Glutamatergic neuron (in vitro differentiated cells): ENCODE data around the gene SH3PXD2A. TPM values are rescaled to one million over a fixed set of nuclear protein-coding genes. Genes with fewer than 3 reads are reported as not detected.

Experiments used
- DNase-seq: peaks from one replicate; pipeline ENCODE4 v3.0.0; 2022
- H3K27ac Mint-ChIP-seq: one replicate; pipeline ENCODE4 v1.8.0; 2020; ENCODE audit warnings: mild to moderate bottlenecking, mixed read lengths, inconsistent platforms; ENCODE audit not compliant: unreplicated experiment
- H3K27me3 Mint-ChIP-seq: one replicate; pipeline ENCODE4 v1.8.0; 2020; ENCODE audit warnings: mild to moderate bottlenecking, moderate library complexity, mixed read lengths, inconsistent platforms; ENCODE audit not compliant: unreplicated experiment
- H3K36me3 Mint-ChIP-seq: one replicate; pipeline ENCODE4 v1.8.0; 2020; ENCODE audit warnings: mild to moderate bottlenecking, mixed read lengths, inconsistent platforms; ENCODE audit not compliant: unreplicated experiment
- H3K4me1 Mint-ChIP-seq: one replicate; pipeline ENCODE4 v1.8.0; 2020; ENCODE audit warnings: mild to moderate bottlenecking, low read depth, mixed read lengths, inconsistent platforms; ENCODE audit not compliant: unreplicated experiment
- H3K4me3 Mint-ChIP-seq: one replicate; pipeline ENCODE4 v1.8.0; 2020; ENCODE audit warnings: mild to moderate bottlenecking, mixed read lengths, inconsistent platforms; ENCODE audit not compliant: unreplicated experiment
- H3K9me3 Mint-ChIP-seq: one replicate; pipeline ENCODE4 v1.8.0; 2020; ENCODE audit warnings: mild to moderate bottlenecking, moderate library complexity, mixed read lengths, inconsistent platforms; ENCODE audit not compliant: unreplicated experiment
- total RNA-seq: library from RNA; stranded (reverse); fragmentation: NEBNext Ultra II Directional; extraction: Animal tissue kit (Norgen Biotek cat#: 25700); gene quantifications from one replicate; pipeline ENCODE4 v1.2.1, GENCODE V29; 2021; ENCODE audit not compliant: unreplicated experiment
- TF ChIP-seq, protein P1 (sequence below): fragments of 200-600 bp; sonication (generic); IDR thresholded peaks from one replicate; pipeline ENCODE4 v1.5.0; 2021; ENCODE audit not compliant: partially characterized antibody, unreplicated experiment

SH3PXD2A gene
- total RNA-seq, 1 donor from 2014 or later, result 16.7 TPM

DNA sequence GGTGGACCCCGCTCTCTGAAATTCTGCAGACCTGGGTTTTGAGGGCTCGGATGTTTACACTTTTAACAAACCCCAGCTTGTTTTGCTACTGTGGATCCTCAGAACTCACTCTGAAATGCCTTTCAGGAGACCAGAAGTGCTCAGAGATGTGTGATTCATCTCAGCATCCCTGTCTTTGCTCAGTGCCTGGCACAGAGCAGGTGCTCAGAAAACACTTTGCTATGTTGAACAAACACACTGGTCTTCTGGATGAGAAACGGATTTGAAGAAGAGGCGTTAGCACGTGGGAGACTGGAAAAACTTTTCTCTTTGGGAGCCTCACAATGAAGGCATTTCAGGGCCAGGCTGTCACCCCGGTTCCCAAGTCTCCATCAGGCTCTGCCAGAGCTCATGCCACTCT lies 53.3 kb downstream of the SH3PXD2A start:
- no peak overlapping the region for H3K4me3 Mint-ChIP-seq
- peaks cover 27% of the 10 kb centered on the region for H3K4me1 Mint-ChIP-seq
- H3K27me3 Mint-ChIP-seq, result no peaks in the 10 kb centered on the region
- no peak overlapping the region for H3K27ac Mint-ChIP-seq
- peaks cover 5% of the 10 kb centered on the region for H3K36me3 Mint-ChIP-seq
- no peak for DNase-seq
- TF ChIP-seq, protein P1, sequence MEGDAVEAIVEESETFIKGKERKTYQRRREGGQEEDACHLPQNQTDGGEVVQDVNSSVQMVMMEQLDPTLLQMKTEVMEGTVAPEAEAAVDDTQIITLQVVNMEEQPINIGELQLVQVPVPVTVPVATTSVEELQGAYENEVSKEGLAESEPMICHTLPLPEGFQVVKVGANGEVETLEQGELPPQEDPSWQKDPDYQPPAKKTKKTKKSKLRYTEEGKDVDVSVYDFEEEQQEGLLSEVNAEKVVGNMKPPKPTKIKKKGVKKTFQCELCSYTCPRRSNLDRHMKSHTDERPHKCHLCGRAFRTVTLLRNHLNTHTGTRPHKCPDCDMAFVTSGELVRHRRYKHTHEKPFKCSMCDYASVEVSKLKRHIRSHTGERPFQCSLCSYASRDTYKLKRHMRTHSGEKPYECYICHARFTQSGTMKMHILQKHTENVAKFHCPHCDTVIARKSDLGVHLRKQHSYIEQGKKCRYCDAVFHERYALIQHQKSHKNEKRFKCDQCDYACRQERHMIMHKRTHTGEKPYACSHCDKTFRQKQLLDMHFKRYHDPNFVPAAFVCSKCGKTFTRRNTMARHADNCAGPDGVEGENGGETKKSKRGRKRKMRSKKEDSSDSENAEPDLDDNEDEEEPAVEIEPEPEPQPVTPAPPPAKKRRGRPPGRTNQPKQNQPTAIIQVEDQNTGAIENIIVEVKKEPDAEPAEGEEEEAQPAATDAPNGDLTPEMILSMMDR, result no peak
- no peaks in the 10 kb centered on the region for H3K9me3 Mint-ChIP-seq

DNA sequence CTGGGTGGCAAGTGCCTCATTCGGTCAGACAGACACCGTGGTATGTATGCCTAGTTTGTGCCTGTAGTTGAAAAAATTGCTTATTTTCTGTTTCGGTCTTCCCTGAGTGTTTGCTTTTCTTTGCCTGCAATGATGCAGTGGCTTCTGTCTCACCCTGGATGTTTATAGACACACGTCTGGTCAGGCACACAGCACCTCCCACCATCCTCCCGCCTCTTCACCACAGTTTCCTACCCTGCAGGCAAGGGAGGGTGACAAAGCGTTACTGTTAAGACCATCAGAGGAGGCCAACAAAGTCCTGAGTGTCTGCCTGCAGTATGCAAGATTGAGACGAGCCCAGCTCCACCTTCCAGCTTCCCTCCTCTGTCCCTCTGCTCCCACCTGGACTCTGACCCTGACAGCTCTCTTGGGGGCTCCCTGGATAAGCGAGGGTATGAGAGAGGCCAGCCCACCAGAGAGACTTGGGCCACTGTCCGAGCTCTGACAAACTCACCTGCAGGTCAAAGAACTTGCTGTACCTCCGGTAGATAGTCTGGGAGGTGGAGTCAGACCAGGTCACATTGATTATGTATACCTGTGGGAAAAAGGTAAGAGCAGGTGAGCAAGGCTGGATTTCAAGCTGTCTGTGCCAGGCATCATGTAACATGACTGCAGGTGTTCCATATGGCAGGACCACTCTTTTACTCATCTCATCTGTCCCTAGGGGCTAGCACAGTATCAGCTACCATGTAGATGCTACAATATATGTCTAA lies 54.4 kb downstream of the SH3PXD2A start:
- H3K4me1 Mint-ChIP-seq, result peaks cover 22% of the 10 kb centered on the region
- peak overlapping the region; percentile 22 for H3K27ac Mint-ChIP-seq
- no peak for DNase-seq
- peaks cover 5% of the 10 kb centered on the region for H3K36me3 Mint-ChIP-seq
- no peaks in the 10 kb centered on the region for H3K27me3 Mint-ChIP-seq
- no peaks in the 10 kb centered on the region for H3K9me3 Mint-ChIP-seq
- H3K4me3 Mint-ChIP-seq, result no peak overlapping the region
- TF ChIP-seq, protein P1, result no peak

DNA sequence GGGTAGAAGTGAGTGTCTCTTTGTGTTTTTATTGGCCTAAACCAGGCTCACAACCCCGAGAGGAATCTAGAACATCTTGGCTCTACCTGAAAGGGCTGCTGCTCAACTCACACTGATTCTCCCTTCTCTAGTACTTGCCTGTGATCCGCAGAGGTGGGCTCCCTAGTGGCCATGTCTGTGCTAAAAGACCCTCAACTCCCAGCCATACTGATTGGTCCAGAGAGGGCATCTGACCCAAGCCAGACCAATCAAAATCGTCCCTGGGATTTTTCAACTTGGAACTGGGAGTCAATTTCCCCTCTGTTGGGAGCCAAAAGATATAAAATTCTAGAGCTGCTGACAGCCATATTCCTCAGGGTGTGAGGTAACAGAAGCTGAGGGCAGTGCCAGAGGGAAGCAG lies 55.3 kb downstream of the SH3PXD2A start:
- peaks cover 5% of the 10 kb centered on the region for H3K36me3 Mint-ChIP-seq
- DNase-seq, result no peak
- peaks cover 22% of the 10 kb centered on the region for H3K4me1 Mint-ChIP-seq
- H3K27ac Mint-ChIP-seq, result no peak overlapping the region
- no peaks in the 10 kb centered on the region for H3K9me3 Mint-ChIP-seq
- H3K27me3 Mint-ChIP-seq, result no peaks in the 10 kb centered on the region
- TF ChIP-seq, protein P1, result no peak
- no peak overlapping the region for H3K4me3 Mint-ChIP-seq

DNA sequence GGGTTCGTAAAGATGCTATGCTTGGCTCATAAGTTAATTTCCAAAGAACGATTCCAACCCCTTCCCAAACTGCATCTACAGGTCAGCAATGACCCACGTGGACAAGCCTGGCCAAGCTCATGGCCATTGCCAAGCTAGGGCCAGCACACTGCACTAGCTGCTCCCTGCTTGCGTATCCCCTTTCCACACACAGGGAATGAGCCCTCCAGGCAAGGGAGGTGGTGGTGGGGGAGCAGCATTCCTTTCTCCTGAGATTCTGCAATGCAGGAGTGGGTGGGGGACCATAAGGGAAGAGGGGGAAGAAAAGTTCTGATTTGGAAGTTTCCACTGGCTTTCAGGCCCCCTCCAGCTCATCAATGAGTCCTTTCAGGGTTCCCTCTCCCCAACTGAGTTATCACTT lies 56.0 kb downstream of the SH3PXD2A start:
- H3K9me3 Mint-ChIP-seq, result no peaks in the 10 kb centered on the region
- no peaks in the 10 kb centered on the region for H3K27me3 Mint-ChIP-seq
- peaks cover 15% of the 10 kb centered on the region for H3K4me1 Mint-ChIP-seq
- no peak for DNase-seq
- peaks cover 5% of the 10 kb centered on the region for H3K36me3 Mint-ChIP-seq
- H3K27ac Mint-ChIP-seq, result no peak overlapping the region
- H3K4me3 Mint-ChIP-seq, result no peak overlapping the region
- TF ChIP-seq, protein P1, result no peak

DNA sequence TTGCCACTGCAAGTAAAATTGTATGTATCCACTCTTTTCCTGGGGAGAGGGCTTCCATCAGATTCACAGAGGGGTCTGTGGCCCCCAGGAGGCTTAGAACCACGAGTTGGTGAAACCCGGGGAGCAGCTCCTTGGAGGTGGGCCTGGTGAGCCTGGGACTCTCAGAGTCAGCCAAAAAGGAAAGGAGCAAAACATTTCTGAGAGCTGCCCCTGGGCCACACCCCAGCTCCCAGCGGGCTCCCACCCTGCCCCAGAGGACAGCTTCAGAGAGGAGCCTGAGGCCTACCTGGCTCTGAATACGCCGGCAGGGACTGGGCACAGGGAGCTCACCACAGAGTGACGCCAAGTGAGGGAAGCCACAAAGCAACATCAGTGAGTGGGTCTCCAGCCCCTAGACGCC lies 56.9 kb downstream of the SH3PXD2A start:
- peaks cover 5% of the 10 kb centered on the region for H3K36me3 Mint-ChIP-seq

More for the DNA sequence above, 56.9 kb downstream of the SH3PXD2A start:
- Mint-ChIP-seq H3K27me3 (peaks cover 3% of the 10 kb centered on the region), H3K9me3 (no peaks in the 10 kb centered on the region), H3K4me3 (no peak overlapping the region), H3K4me1 (peaks cover 14% of the 10 kb centered on the region), H3K27ac (no peak overlapping the region)
- DNase-seq, result no peak
- TF ChIP-seq, protein P1, result no peak
